PFSK-1 (cell line): ENCODE measurements around the gene EFCAB10.

Experiments used
- POLR2AphosphoS5 ChIP-seq: IDR thresholded peaks from 2 replicates; pipeline ENCODE4 v1.6.1; 2012; ENCODE audit warnings: low read depth, mild to moderate bottlenecking, control low read depth, low read length, moderate library complexity
- SIN3A ChIP-seq: IDR thresholded peaks from 2 replicates; pipeline ENCODE4 v1.6.1; 2012; ENCODE audit warnings: mild to moderate bottlenecking, low read length, moderate library complexity, borderline replicate concordance; ENCODE audit not compliant: insufficient read depth
- TAF1 ChIP-seq: IDR thresholded peaks from 2 replicates; pipeline ENCODE4 v1.6.1; 2012; ENCODE audit warnings: low read length, control low read depth, borderline replicate concordance; ENCODE audit not compliant: insufficient read depth
- TF ChIP-seq, protein P1 (sequence below), 2 experiments: IDR thresholded peaks; 2 replicates each; pipeline versions ENCODE4 v1.6.1 to v1.8.0; 2011 to 2012; ENCODE audit warnings: low read depth in 2 of 2, low read length in 2 of 2, control low read depth in 1 of 2, inconsistent platforms in 1 of 2, mild to moderate bottlenecking in 1 of 2, moderate library complexity in 1 of 2; ENCODE audit not compliant: insufficient read depth in 1 of 2

DNA sequence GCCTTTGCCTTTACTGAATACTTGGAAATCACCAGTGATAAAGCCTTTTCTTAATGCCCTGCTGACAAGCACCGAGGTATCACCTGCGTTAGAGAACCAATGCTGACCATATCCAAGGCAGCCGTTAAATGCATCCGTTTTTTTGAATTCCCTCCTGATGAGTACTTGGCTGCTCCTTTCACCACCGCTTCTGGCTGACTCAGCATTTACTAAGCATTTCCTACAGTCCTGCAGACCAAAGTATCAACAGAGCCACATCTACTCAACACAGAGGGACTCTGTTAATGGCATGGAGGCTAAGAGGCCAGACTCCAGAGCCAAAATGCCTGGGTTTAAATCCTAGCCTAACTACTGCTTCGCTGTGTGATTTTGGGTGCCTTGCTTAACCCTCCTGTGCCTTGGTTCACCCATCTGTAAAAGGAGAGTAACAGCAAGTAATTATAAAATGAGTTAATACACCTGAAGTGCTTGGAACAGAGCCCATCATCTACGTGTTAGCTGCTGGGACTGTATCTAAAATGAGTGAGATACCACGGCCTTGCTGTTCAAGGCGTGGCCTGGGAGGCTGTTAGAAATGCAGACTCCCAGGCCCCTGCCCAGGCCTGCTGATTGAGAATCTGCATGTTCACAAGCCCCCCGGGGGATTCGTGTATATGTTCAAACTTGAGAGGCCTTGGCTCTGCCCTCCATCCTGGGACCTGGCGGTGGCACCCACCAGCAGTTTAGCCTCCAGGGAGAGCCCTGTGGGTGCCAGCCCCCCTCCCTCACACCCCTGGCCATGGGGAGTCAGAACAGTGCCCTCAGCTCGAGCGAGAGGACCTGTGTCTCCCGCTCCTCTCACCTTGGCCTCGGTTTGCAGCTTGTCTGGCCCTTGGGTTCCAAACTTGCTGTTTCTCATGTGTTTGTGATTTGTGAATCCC lies 30.8 kb upstream of the EFCAB10 start:
- TF ChIP-seq, protein P1, sequence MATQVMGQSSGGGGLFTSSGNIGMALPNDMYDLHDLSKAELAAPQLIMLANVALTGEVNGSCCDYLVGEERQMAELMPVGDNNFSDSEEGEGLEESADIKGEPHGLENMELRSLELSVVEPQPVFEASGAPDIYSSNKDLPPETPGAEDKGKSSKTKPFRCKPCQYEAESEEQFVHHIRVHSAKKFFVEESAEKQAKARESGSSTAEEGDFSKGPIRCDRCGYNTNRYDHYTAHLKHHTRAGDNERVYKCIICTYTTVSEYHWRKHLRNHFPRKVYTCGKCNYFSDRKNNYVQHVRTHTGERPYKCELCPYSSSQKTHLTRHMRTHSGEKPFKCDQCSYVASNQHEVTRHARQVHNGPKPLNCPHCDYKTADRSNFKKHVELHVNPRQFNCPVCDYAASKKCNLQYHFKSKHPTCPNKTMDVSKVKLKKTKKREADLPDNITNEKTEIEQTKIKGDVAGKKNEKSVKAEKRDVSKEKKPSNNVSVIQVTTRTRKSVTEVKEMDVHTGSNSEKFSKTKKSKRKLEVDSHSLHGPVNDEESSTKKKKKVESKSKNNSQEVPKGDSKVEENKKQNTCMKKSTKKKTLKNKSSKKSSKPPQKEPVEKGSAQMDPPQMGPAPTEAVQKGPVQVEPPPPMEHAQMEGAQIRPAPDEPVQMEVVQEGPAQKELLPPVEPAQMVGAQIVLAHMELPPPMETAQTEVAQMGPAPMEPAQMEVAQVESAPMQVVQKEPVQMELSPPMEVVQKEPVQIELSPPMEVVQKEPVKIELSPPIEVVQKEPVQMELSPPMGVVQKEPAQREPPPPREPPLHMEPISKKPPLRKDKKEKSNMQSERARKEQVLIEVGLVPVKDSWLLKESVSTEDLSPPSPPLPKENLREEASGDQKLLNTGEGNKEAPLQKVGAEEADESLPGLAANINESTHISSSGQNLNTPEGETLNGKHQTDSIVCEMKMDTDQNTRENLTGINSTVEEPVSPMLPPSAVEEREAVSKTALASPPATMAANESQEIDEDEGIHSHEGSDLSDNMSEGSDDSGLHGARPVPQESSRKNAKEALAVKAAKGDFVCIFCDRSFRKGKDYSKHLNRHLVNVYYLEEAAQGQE (IDR thresholded peaks at IDR 0.05; ENCODE audit: insufficient read depth in 1 of 2, low read depth in 2 of 2, low read length in 2 of 2) = no peak
- no peak for TF ChIP-seq TAF1
- no peak for TF ChIP-seq POLR2AphosphoS5
- no peak for TF ChIP-seq SIN3A
